RWPE1 (cell line): ENCODE data around the gene RMND1.

Source experiments
- CTCF ChIA-PET: fragments of 350-600 bp; sonication (Branson Sonifier 250); formaldehyde crosslinking; extraction: SDS; loops from one replicate; lab custom pipeline; 2021; lab: Yijun Ruan, JAX
- POLR2A ChIA-PET: fragments of 400-600 bp; formaldehyde crosslinking; extraction: SDS; loops from one replicate; lab custom pipeline; 2020; ENCODE audit warnings: antibody characterized with exemption; ENCODE audit not compliant: low non-redundant PET; lab: Yijun Ruan, JAX
- DNase-seq: peaks from one replicate; pipeline ENCODE4 v3.0.0; 2012; ENCODE audit warnings: low spot score
- H3K27ac ChIP-seq: fragments of 450-650 bp; 2 replicates; pipeline ENCODE4 v1.5.1; 2017
- CTCF ChIP-seq: fragments of 450-650 bp; conservative IDR thresholded peaks from 2 replicates; pipeline ENCODE4 v1.5.1; 2017; ENCODE audit warnings: low read depth, mild to moderate bottlenecking

RMND1 gene

DNA sequence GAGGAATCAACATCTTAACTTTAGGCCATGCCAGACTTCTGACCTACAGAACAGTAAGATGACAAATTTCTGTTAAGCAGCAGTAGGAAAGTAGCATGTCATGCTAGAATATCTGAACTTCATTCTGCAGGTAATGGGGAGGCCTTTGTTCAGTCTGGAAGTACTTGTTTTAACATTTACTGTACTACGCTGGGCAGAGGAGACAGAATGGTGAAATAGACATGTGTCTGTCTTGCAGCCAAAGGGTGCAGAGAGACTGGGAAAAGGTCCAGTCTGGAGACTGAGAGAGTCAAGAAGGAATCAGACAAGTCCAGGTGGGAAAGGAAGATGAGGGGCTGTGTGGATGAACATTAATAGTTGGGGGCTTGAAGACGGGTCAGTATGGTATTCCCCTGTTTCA lies 43.1 kb downstream of the RMND1 start:
- no peak overlapping the region for H3K27ac ChIP-seq
- ChIA-PET CTCF (no interaction called here), POLR2A (no interaction called here)
- no peak for TF ChIP-seq CTCF
- DNase-seq = no peak

GRCh38 chr6:151403919-151404308 lies 48.0 kb downstream of the RMND1 start:
- POLR2A ChIA-PET = no interaction called here
- TF ChIP-seq CTCF = no peak
- CTCF ChIA-PET = no interaction called here
- no peak for DNase-seq
- H3K27ac ChIP-seq = 0 out of 2 replicates have a peak overlapping the region, but pooled peaks have one; percentile 32

GRCh38 chr6:151402228-151402627 lies 49.7 kb downstream of the RMND1 start:
- POLR2A ChIA-PET = no interaction called here
- no peak for DNase-seq
- CTCF ChIA-PET = no interaction called here
- no peak overlapping the region for H3K27ac ChIP-seq
- no peak for TF ChIP-seq CTCF

- CTCF ChIA-PET = interaction anchor here (0.7 kb wide), 1 partner anchor 436 kb away, joined by 3 read pairs; no protein-coding TSS in a partner anchor
- H3K27ac ChIP-seq = peak overlapping the region; percentile 25; the same call in 1 of the 2 replicates
- DNase-seq = peak; percentile 14
- POLR2A ChIA-PET = no interaction called here
- TF ChIP-seq CTCF = no peak
Measured at GRCh38 chr6:151400473-151400872, 51.5 kb downstream of the RMND1 start.

DNA sequence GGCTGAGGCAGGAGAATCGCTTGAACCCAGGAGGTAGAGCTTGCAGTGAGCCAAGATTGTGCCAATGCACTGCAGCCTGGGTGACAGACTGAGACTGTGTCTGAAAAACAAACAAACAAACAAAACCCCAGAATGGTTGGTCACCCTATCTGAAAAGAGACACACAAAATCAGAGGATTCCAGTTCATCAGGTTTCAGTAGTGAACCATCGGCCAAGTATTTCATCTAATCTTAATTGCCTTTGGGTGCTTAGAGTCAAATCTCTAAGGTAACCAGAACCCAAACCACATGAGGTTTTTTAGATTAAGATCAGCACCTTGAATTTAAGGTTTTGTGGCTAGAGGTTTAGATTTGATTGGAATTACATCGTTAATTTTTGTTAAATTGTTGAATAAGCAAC lies 52.2 kb downstream of the RMND1 start:
- DNase-seq = peak; percentile 46
- H3K27ac ChIP-seq = peak overlapping the region; percentile 43
- TF ChIP-seq CTCF = no peak
- CTCF ChIA-PET = no interaction called here
- POLR2A ChIA-PET = no interaction called here

DNA sequence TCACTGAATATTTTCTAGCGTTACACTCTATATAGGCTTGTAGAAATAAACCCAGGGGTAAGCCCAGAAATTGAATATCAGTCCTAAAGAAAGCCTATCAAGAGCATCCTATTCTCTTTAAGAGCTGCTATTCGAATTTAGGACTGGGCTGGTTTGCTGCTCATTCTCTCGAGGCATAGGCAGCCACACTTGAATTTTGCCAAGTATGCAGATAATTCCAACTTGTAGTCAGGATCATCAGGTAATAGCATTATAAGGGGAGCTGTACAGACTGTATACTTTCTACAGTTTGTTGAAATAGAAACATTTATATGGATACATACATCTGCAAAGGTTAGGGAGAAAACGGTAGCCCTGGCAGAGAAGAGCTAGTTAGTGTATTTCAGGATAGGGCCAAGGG lies 58.5 kb downstream of the RMND1 start:
- no peak for DNase-seq
- ChIA-PET CTCF (interaction anchor here (0.6 kb wide), 1 partner anchor 1823 kb away, joined by 3 read pairs; no protein-coding TSS in a partner anchor), POLR2A (no interaction called here)

More for the DNA sequence above, 58.5 kb downstream of the RMND1 start:
- H3K27ac ChIP-seq = no peak overlapping the region
- TF ChIP-seq CTCF = no peak
